NOMO-1 (cell line): ENCODE results near the gene MOB3B.

ENCODE experiments used
- DNase-seq, 2 experiments: peaks; one replicate each; lab custom pipeline; 2025; ENCODE audit not compliant: unreplicated experiment in 2 of 2; lab: John Stamatoyannopoulos, UW

Gene MOB3B

DNA sequence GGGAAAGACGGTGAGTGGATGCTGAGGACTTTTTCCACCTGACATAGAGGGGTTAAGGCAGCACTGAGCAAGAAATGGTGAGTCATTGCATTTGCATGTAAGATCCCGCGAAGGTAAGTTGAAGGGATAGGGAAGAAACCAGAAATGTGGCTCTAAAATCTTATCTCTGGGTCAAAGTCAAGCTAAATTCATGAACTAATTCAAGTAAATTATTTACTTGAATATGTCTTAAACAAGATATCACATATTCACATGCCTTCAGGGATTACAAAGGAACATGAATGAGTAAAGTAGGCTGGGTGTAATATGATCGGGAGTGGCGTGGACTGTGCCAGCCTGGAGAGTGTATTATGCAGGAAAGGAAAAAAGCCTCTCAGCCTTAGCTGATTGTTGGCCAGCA lies 158.2 kb downstream of the MOB3B start:
- DNase-seq = no peak

- no peak for DNase-seq
Observed at GRCh38 chr9:27369591-27369990, 160.0 kb downstream of the MOB3B start.

DNA sequence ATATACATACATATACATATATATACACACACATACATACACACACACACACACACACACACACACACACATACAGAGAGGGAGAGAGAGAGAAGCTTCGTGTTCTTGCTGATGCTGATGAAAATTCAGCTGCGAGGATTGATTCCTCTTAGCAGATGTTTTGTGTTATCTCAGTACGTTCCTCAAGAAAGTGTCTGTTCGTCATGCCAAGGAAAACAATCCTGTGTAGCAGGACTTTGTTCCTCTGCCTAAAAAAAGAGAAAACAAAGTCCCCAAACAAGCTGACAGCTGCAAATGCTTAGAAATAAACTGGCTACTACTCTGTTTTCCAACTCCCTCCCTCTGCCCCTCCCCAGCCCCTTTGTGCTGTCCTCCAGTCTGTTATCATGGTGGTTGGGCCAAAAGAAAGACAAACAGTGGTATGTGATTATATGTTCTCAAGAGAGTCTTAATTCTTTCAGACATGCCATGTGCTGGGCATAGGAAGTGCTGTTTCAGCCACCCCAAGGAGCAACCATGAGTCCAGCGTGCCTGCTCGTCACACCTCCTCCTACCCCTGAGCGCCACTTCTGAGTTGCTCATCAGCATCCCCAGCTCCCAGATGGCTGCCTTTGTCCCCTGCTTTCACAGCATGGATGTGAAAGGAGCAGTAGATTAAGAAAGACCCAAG lies 161.2 kb downstream of the MOB3B start:
- DNase-seq = no peak

DNA sequence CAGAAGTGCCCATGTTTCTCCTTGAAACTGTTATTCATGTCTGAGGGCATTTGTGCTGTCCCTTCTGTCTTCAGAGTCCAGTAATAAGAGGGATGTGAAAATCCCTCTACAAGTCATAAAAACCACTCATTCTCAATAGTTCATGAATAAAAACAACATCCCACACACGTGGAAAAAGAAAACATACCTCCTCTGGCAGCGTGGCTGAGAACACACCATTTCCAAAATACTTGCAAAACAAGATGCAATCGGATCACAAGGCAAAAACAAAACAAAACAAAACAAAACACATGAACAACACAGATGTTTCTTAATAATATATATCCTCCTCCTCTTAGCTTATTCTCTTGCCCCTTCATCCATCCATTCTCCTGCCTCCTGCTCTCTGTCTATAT lies 161.7 kb downstream of the MOB3B start:
- DNase-seq = no peak

DNA sequence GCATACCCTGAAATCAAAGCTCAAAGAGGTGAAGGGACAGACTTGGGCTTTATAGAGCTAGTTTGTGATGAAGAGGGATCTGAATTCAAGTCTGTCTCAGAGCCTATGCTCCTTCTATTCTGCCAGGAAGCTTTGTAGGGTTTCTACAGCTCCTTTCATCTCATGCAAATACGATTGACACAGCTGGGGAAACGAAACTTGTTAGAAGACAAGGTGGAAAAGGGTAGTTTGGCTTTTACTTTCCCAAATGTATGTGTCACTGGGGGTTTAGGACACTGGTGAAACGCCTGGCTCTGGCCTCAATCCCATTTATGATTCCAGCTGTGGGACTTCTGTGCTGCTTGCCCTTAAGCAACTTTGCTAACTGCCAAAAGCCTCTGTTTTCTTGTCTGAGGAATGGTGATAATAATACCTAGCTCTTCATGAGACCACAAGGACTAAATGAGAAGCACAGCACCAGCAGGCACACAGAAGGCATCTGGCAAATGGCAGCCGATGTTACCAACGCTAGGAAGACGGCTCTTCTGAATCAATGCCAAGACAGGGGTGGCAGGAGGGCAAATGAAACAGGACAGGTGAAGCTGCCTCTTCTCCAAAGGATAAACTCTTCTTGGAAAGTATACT lies 162.3 kb downstream of the MOB3B start:
- DNase-seq = no peak

GRCh38 chr9:27365707-27366376 lies 163.8 kb downstream of the MOB3B start:
- DNase-seq = no peak

DNA sequence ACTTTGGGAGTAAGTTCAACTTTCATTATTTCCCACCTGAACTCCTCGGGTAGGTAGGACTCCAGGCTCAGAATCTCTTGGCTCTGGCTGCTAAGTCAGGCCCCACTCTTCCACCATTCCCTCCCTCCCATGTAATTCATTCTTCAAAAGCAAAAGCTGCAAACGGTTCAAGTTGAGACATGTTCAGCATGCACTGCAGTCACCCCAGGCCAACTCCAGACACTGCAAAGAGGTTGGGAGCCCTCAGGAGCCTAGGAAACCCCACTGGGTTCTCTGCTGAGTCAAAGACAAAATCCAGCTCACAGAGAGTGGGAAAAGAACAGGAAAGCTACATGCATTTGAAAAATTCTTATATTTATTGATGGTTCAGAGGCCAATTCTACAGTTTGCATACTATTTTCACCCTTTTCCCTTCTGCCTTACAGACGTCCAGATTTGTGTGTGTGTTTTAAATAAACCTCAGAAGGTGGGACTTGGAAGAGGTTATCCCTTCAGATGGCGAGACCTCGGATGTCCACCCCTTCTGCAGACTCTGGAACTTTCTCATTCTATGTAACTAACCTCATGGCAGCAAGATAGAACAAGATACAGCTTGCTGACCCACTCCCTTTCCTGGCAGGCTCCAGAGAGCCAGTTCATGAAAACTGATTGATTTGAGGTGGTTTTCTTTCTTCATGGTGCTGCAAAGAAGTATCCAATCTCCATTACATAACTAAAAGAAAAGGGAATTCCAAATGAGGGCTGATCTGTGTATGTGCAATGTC lies 167.0 kb downstream of the MOB3B start:
- no peak for DNase-seq

DNA sequence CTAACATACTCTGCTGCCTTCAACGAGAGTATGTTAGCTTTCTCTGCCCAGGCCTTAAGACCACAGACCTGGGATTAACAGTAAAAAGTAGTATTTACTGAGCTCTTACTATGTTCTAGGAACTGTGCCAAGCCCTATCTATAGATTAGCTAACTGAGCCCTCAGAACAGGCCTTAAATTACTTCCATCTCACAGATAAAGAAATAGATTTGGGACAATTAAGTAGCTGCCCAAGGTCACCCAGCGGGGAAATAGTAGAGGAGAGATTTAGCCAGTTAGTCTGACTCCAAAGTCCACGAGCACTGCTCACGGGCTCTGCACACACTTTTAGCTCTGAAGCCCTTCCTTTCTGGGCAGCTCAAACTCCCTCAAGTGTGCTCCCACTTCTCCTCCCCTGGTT lies 168.1 kb downstream of the MOB3B start:
- no peak for DNase-seq

- DNase-seq = no peak
Observed at GRCh38 chr9:27359763-27360162, 169.9 kb downstream of the MOB3B start.

DNA sequence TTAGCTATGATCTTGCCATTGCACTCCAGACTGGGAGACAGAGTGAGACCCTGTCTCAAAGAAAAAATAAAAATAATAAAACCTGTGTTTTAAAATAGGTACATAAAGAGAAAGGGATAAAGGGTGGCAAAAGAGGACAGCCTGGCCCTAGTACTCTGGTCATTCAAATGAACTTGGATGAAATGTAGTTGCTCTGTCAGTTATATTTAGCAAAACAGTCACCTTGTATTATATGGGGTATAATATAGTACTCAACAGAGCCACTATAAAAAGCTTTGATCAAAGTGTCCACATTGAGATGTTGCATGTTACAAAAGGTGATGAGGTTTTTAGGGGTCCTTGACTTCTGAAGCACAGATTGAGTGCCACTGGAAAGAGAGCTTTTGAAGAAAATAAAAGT lies 171.6 kb downstream of the MOB3B start:
- DNase-seq = no peak

DNA sequence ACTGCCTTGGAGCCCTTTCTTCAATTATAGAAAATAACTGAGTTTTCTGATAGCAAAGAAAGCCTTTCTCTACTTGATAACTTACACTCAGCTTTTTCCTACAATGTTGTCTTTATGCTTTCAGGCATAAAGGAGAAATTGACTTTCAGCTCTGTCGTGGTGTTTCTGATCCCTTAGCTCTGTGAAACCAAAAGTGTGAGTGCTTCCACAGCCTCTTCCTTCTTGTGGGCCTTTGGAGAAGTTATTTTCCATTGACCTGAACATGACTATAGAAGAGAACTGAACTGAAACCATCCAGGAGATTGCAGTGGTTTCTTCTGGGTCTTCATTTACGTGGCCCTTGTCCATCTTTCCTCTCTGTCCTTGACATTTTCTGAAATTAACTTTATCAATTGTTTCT lies 173.2 kb downstream of the MOB3B start:
- no peak for DNase-seq

GRCh38 chr9:27355166-27355565 lies 174.4 kb downstream of the MOB3B start:
- DNase-seq = no peak

- no peak for DNase-seq
Observed at GRCh38 chr9:27353474-27354229, 176.0 kb downstream of the MOB3B start.

- DNase-seq = no peak
Observed at GRCh38 chr9:27353166-27353473, 176.5 kb downstream of the MOB3B start.

- DNase-seq = no peak
Observed at GRCh38 chr9:27352457-27353165, 177.0 kb downstream of the MOB3B start.

- no peak for DNase-seq
Observed at GRCh38 chr9:27351438-27351837, 178.2 kb downstream of the MOB3B start.

DNA sequence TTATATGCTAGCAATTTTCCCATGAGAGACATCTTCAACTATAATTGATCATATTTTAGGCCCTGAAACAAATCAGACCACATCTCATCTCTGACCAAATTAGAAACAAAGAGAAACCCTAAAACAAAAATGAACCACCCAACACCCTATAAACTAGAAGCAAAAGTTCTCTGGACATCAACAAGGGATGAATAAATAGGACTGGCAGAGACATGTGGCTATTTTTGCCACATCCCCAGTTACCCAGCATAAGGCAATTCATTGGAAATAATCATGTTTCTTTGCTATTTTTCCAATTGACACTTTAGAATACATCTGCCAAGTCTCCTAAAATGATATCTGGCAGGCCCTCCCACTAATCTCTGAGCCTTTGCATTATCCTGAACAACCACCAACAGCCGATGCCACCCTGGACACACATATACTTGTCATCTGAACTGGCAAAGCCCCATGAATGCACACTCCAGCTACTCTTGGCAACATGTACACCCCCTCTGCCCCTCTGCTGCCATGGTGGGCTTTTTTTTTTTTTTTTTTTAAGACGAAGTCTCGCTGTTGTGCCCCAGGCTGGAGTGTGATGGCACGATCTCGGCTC lies 179.1 kb downstream of the MOB3B start:
- no peak for DNase-seq

- DNase-seq = no peak
Observed at GRCh38 chr9:27349698-27350080, 179.9 kb downstream of the MOB3B start.

- no peak for DNase-seq
Observed at GRCh38 chr9:27348785-27349697, 180.6 kb downstream of the MOB3B start.
